GOT3 (cell line): ENCODE measurements around the gene NCOA1.
"Not testable (repeated sequence)": the region's sequence is repeated elsewhere in the genome, so short reads cannot be mapped to it uniquely, and the experiment has no call there.

Experiments
- DNase-seq: peaks from one replicate; lab custom pipeline; 2025; ENCODE audit warnings: mixed read lengths; lab: John Stamatoyannopoulos, UW

Gene NCOA1

DNA sequence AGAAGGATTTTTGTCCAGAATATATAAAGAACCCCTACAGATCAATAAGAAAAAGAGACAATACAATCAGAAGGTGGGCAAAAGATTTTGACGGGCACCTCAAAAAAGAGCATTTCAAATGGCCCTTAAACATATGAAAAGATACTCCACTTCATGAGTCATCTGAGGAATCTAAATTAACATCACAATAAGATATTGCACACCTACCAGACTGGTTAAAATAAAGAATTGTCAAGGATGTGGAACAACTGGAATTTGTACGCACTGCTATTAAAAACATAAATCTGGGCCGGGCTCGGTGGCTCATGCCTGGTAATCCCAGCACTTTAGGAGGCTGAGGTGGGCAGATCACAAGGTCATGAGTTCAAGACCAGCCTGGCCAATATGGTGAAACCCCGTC is 17.0 kb upstream of the NCOA1 start:
- no peak for DNase-seq

DNA sequence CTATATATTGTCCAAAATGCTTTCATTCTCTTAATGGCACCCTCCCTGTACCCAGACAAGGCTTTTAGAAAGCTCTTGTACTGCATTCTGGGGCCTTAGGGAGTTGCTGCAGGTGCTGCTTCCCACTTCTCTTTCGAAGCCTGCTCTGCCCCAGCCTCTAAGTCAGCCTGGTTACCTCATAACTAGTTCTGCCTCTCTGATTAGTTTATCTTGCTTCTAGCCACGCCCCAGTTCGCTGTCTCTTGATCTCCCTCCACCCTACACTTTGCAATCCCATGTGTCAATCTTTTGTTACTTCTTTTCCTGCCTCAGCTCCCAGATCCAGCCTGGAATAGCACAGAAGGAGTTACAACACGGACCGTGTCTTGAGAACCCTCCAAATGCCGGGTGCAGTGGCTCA is 13.8 kb upstream of the NCOA1 start:
- DNase-seq = no peak

DNA sequence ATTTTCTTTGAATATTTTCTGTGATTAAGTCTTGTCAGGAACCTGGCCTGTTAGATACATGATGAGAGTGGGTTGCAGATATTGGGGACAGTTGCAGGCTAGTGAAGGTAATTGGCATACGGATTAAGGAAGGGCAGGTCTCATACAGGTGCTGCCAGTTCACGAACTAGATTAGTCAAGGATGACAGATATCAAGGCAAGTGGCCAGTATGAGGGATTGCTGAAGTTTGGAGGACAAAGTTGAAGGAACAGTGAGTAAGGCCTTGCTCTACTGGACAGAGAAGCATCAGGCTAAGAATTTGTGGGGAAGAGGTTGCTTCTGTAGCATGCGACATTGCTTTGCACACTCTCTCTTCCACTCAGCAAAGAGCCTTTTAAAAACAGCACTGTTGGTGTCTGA is 12.8 kb upstream of the NCOA1 start:
- DNase-seq = no peak

GRCh38 chr2:24480245-24480644 is 10.8 kb upstream of the NCOA1 start:
- DNase-seq = no peak

DNA sequence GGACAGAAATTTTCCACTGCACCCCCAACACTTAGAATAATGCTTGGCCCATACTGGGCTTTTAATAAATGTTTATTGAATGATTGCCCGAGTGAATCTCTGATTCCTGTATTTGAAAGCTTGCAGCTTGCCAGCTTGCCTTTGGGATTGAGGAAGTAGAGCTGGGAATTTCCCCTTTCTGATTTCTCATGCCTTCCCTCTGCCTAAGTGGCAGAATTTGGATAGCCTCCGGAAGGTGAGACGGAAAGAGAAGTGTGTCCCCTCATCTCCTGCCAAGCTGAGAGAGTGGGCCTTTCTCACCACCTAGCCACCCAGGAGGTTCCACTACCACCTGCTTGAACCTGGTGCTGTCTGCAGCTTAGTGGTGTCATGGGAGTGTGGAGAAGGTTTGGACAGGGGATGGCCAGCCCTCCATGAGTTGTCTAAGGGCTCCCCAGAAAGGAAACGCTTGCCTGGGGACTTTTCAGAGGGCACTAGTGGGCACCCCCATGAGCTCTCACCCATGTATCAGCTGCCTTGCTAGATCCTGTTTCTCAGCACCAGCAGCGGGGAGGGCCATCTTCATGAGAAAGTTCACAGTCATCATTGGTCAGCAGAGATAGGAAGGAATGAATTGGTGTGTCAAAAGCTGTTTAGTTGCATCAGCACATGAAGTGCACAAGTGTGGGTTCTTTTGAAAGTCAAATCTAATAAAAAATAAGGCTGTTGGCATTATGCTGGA is 8.6 kb upstream of the NCOA1 start:
- DNase-seq = no peak

DNA sequence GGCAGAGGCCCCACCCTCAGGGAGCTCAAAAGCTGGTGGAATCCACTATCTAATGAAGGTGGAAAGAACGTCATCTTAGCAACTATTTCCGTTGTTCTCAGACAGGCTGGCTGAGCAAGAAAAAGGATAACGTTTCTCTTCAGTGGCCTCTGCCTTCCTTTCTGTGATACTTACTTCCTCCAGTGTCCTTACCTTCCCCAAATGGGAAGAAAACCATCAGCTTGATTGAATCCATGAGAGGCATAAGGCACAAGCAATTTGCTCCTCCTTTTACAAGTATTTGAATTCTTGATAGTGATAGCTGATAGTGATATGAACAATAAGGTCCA is 8.1 kb upstream of the NCOA1 start:
- DNase-seq = no peak

DNA sequence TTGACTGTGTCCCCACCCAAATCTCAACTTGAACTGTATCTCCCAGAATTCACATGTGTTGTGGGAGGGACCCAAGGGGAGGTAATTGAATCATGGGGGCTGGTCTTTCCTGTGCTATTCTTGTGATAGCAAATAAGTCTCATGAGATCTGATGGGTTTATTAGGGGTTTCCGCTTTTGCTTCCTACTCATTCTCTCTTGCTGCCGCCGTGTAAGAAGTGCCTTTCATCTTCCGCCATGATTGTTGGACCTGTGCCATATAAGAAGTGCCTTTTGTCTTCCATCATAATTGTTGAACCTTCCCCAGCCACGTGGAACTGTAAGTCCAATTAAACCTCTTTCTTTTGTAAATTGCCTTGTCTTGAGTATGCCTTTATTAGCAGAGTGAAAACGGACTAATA is 6.4 kb upstream of the NCOA1 start:
- not testable (repeated sequence) for DNase-seq

- DNase-seq = no peak
These were observed 5.9 kb upstream of the NCOA1 start for GRCh38 chr2:24485197-24485596.

- no peak for DNase-seq
These were observed 4.3 kb upstream of the NCOA1 start for GRCh38 chr2:24486636-24487205.

DNA sequence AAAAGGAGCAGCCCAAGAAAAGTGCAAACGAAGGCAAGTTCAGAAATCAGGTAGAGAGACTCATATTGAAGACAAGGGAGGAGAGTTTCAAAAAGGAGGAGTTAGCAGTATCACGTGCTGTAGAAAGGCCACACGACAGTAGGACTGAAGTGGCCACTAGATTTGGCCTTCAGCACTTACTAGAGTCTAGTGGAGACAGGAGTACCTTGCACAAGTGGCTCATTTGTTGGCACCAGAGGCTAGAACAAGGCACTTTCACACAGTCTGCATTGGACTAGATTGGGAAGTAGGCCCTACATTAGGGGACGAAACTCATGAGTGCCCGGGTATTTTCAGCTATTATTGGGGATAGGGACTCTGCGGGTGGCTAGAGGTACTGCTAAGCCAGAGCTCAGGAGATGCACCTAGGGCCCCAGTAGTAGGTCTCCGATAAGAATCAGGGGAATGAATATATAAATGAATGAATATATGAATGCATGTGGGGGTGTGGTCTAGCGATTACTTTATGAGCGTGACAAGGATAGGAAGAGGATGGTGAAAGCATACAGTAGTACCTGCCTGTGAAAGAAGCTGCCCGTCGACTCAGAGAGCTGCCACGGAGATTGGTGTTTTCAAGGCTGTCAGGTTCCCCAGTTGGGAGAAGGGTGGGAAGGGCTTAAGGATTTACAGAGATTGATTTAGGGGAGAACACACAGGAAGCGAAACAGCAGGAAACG is 1.4 kb upstream of the NCOA1 start:
- DNase-seq = no peak

DNA sequence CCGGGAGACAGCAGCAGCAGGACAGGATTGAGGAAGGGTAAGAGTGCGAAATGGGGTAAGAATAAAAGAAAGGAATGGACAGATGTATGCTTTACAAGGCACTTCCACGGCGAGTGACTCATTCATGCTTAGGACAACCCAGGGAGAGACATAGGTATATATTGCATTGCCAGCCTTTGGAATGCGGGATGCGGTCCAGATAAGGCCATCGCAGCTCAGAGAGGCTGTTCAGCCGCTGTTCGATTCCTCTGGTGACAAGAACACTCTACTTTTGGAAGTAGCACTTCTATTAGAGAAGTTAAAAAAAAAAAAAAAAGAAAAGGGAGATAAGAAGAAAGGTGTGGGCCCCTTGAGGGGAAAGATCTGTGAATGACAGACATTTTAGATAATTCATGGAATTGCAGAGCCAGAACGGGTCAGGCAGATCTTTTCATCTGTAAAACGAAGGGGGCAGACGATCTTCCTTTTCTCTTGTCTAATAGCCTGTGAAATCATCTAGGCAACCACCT is 819 bp upstream of the NCOA1 start:
- DNase-seq = no peak

GRCh38 chr2:24491542-24492420 is 727 bp downstream of the NCOA1 start:
- no peak for DNase-seq

- no peak for DNase-seq
These were observed 1.6 kb downstream of the NCOA1 start for GRCh38 chr2:24492421-24493279.

DNA sequence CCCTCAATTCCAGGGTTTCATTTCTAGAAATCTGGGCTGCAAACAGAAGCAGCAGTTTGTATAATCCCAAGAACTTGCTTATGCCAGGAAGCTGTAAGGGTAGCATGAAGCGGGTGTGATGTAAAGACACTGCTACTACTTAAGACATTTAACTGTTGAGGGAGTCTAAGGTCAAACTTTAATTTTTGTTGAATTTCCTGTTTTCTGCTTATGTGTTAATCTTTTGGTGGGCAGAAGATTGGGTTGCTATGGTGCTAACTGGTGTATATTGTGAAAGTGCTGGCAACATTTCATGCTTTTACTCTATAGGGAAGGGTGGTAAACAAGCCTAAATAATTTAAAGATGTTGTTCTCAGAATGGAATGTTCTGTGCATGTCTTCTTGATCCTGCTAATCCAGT is 2.7 kb downstream of the NCOA1 start:
- DNase-seq = no peak

DNA sequence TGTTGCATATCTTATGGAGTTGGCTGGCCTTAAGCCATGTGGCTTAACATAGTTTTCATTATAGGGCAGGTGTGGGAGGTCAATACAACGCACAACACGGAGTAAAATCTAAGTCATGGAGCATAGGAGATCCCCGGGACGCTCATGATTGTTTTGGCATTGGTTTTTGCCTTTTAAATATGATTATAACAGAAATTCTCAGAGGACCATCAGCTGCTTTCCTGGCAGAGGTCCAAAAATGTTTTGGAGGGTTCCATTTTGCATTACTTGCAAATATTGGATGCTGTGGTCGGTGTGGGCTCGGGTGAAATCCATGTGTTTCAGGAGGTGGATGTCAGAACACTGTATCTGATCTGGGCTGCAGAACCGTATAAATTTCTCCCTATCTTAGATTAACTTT is 3.4 kb downstream of the NCOA1 start:
- DNase-seq = no peak

- DNase-seq = no peak
These were observed 4.4 kb downstream of the NCOA1 start for GRCh38 chr2:24495451-24495850.

DNA sequence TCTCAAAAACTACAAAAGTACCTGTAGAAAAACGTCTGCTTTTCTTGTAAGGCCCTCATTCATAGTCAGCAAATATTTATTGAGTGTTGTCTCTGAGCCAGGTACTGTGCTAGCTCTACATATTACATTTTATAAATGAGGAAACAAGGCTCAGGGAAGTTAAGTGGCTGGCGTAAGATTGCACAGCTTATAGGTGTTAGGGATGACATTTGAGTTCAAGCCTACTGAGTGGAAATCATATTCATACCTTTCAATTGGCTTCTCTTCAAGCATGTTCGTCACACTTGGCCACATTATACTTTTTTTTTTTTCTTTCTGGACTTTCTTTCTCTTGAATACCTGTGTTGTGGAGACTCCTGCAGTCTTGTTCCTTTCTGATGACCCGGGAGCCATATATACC is 5.9 kb downstream of the NCOA1 start:
- DNase-seq = no peak

DNA sequence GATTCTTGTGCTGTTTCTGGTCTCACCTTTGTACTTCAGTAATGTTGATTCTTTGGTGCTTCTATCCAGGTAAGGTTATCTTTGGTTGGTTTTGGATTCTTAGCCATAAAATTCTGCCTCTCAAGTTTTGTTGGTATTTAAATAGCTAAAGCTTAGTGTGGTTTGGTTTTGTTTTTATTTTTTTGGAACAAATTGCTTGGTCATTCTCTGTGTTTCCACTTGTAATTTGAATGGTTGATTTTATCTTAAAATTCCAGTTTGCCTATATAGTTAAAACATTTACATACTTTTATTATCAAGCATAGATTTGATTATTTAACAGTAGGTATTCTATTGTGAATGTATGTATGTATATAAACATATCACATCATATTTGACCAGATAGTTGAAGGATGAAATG is 6.6 kb downstream of the NCOA1 start:
- DNase-seq = no peak

DNA sequence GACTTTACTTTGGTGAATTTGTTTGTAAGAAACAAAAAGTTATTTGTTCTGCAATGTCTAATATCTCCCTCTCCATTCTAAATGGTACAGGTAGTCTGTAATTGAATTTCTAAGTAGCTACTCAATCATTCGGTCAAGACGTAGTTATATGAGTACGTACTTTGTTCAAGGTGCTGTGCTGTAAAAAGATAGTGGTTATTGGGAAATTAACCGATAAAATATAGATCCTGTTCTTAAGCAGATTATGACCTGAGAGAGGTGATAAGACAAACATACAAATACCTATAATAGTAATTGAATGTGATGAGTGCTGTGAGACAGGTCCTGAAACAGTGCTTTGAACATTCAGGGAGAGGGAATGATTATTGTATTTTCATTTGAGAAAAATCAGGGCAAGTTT is 7.1 kb downstream of the NCOA1 start:
- DNase-seq = no peak

GRCh38 chr2:24501813-24502212 is 10.8 kb downstream of the NCOA1 start:
- DNase-seq = no peak

DNA sequence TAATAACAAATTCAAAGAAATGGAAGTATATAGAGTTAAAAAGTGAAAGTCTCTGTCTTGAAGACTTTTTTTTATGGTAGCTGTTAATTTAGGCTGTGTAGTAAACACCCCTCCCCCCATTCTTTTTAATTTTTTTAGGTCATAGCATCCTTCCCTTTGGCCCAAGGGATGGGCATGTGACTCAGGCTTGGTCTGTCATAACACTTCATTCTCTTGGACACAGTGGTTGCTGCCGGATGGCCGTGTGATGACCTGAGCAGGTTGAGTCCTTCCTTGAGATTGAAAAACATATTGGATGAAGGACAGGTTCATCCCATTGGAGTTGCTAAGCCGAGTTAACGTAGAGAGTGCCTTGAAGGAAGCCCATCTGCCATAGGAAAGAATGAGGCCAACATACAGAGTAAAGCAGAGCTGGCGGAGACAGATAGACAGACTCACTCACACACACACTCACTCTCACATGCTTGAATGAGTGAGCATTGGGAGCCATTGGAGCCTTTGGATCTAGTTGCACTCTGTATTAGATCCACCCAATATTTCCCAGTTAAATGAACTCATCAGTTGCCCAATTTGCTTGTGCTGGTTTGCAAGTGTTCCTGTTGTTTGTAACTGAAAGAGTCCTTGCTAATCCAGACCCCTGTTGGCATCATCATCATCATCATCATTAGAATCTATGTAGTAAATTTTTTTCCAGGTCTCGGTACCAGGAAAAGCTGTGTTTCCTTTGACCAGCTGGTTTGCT is 14.7 kb downstream of the NCOA1 start:
- no peak for DNase-seq
